Astrocyte (in vitro differentiated cells and primary cell): Measurements from ENCODE around the gene C20orf96. TPM values are rescaled to one million over a fixed set of nuclear protein-coding genes. Genes with fewer than 3 reads are reported as not detected.

Experiments used
- DNase-seq: peaks from one replicate; pipeline ENCODE4 v3.0.0-alpha.2; 2010; ENCODE audit warnings: low read depth
- FAIRE-seq: peaks from 2 replicates; lab custom pipeline; 2011; peaks lifted over from hg19 to GRCh38; lab: Jason Lieb, UNC
- H2AFZ ChIP-seq: 2 replicates; pipeline ENCODE4 v1.6.0; 2012; ENCODE audit warnings: low read depth, low read length, inconsistent platforms
- H3K27ac ChIP-seq: 2 replicates; pipeline ENCODE4 v1.5.1; 2011; ENCODE audit warnings: low read depth, low read length, inconsistent platforms
- H3K27me3 ChIP-seq: 2 replicates; pipeline ENCODE4 v1.6.0; 2011; ENCODE audit warnings: low read length, inconsistent platforms; ENCODE audit not compliant: insufficient read depth
- H3K36me3 ChIP-seq: 2 replicates; pipeline ENCODE4 v1.5.1; 2011; ENCODE audit warnings: low read length, inconsistent platforms; ENCODE audit not compliant: insufficient read depth
- H3K4me1 ChIP-seq: 2 replicates; pipeline ENCODE4 v1.5.1; 2011; ENCODE audit warnings: low read length, inconsistent platforms; ENCODE audit not compliant: insufficient read depth
- H3K4me2 ChIP-seq: 2 replicates; pipeline ENCODE4 v1.6.0; 2012; ENCODE audit warnings: low read length, inconsistent platforms
- H3K4me3 ChIP-seq: 2 replicates; pipeline ENCODE4 v1.5.1; 2011; ENCODE audit warnings: low read depth, mild to moderate bottlenecking, low read length, inconsistent platforms; ENCODE audit not compliant: insufficient read depth
- H3K79me2 ChIP-seq: 2 replicates; pipeline ENCODE4 v1.6.0; 2012; ENCODE audit warnings: mild to moderate bottlenecking, low read length, inconsistent platforms; ENCODE audit not compliant: insufficient read depth
- H3K9ac ChIP-seq: 2 replicates; pipeline ENCODE4 v1.6.0; 2012; ENCODE audit warnings: mild to moderate bottlenecking, low read length, inconsistent platforms
- H3K9me3 ChIP-seq: 2 replicates; pipeline ENCODE4 v1.5.1; 2012; ENCODE audit warnings: low read depth, mild to moderate bottlenecking, low read length, inconsistent platforms; ENCODE audit not compliant: insufficient read depth
- H4K20me1 ChIP-seq: 2 replicates; pipeline ENCODE4 v1.6.0; 2012; ENCODE audit warnings: low read length, inconsistent platforms; ENCODE audit not compliant: insufficient read depth
- H3K27ac Mint-ChIP-seq: one replicate; pipeline ENCODE4 v1.8.0; 2021; ENCODE audit warnings: mild to moderate bottlenecking, mixed read lengths; ENCODE audit not compliant: unreplicated experiment
- H3K27me3 Mint-ChIP-seq: one replicate; pipeline ENCODE4 v1.8.0; 2021; ENCODE audit warnings: low read depth, mixed read lengths; ENCODE audit not compliant: unreplicated experiment
- H3K36me3 Mint-ChIP-seq: one replicate; pipeline ENCODE4 v1.8.0; 2021; ENCODE audit warnings: low read depth, mixed read lengths; ENCODE audit not compliant: unreplicated experiment
- H3K4me1 Mint-ChIP-seq: one replicate; pipeline ENCODE4 v1.8.0; 2021; ENCODE audit warnings: low read depth, mixed read lengths; ENCODE audit not compliant: unreplicated experiment
- H3K4me3 Mint-ChIP-seq: one replicate; pipeline ENCODE4 v1.8.0; 2021; ENCODE audit warnings: mild to moderate bottlenecking, moderate library complexity, mixed read lengths; ENCODE audit not compliant: unreplicated experiment
- H3K9me3 Mint-ChIP-seq: one replicate; pipeline ENCODE4 v1.8.0; 2021; ENCODE audit warnings: mild to moderate bottlenecking, mixed read lengths; ENCODE audit not compliant: unreplicated experiment
- EZH2 ChIP-seq: IDR thresholded peaks from 2 replicates; pipeline ENCODE4 v1.6.1; 2012; ENCODE audit warnings: mild to moderate bottlenecking, low read length, inconsistent platforms; ENCODE audit not compliant: insufficient read depth
- total RNA-seq: library from RNA; stranded (reverse); gene quantifications from 2 replicates; pipeline ENCODE4 v1.2.1, GENCODE V29; 2021
- TF ChIP-seq, protein P1 (sequence below): IDR thresholded peaks from 2 replicates; pipeline ENCODE4 v1.5.1; 2011; ENCODE audit warnings: low read depth, mild to moderate bottlenecking, inconsistent platforms, low read length, moderate library complexity; ENCODE audit not compliant: insufficient read depth

C20orf96 gene
- total RNA-seq, 1 donor from 2014 or later, result 10.7 TPM

DNA sequence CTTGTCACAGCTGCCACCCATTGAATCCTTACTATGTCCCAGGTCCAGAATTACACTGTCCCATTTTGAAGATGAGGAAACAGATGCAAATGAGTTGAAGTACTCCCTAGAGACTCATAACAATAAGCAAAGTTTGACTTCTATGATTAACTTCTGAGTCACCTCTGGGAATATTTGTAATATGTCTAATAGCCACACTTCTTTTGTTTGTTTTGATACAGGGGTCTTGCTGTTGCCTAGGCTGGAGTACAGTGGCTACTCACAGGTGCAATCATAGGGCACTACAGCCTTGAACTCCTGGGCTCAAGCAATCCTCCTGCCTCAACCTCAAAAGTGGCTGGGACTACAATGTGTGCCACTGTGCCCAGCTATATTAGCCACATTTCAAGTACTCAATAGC, 23.4 kb upstream of the C20orf96 start:
- no peak overlapping the region for H2AFZ ChIP-seq
- H3K9me3 ChIP-seq, result no peaks in the 10 kb centered on the region
- no peak overlapping the region for H3K4me3 ChIP-seq
- H3K4me3 Mint-ChIP-seq, result no peak overlapping the region
- no peak for TF ChIP-seq EZH2
- TF ChIP-seq, protein P1, sequence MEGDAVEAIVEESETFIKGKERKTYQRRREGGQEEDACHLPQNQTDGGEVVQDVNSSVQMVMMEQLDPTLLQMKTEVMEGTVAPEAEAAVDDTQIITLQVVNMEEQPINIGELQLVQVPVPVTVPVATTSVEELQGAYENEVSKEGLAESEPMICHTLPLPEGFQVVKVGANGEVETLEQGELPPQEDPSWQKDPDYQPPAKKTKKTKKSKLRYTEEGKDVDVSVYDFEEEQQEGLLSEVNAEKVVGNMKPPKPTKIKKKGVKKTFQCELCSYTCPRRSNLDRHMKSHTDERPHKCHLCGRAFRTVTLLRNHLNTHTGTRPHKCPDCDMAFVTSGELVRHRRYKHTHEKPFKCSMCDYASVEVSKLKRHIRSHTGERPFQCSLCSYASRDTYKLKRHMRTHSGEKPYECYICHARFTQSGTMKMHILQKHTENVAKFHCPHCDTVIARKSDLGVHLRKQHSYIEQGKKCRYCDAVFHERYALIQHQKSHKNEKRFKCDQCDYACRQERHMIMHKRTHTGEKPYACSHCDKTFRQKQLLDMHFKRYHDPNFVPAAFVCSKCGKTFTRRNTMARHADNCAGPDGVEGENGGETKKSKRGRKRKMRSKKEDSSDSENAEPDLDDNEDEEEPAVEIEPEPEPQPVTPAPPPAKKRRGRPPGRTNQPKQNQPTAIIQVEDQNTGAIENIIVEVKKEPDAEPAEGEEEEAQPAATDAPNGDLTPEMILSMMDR, result no peak
- FAIRE-seq, result peak; percentile 39
- no peaks in the 10 kb centered on the region for H3K79me2 ChIP-seq
- no peak overlapping the region for H3K27ac Mint-ChIP-seq
- no peaks in the 10 kb centered on the region for H4K20me1 ChIP-seq
- peak overlapping the region; percentile 5 for H3K4me2 ChIP-seq
- H3K36me3 Mint-ChIP-seq, result peaks cover 3% of the 10 kb centered on the region
- peaks cover 20% of the 10 kb centered on the region for H3K4me1 ChIP-seq
- peaks cover 4% of the 10 kb centered on the region for H3K4me1 Mint-ChIP-seq
- H3K27me3 ChIP-seq, result no peaks in the 10 kb centered on the region
- H3K9ac ChIP-seq, result no peak overlapping the region
- DNase-seq, result peak; percentile 64
- no peaks in the 10 kb centered on the region for H3K36me3 ChIP-seq
- no peaks in the 10 kb centered on the region for H3K9me3 Mint-ChIP-seq
- no peak overlapping the region for H3K27ac ChIP-seq
- no peaks in the 10 kb centered on the region for H3K27me3 Mint-ChIP-seq

DNA sequence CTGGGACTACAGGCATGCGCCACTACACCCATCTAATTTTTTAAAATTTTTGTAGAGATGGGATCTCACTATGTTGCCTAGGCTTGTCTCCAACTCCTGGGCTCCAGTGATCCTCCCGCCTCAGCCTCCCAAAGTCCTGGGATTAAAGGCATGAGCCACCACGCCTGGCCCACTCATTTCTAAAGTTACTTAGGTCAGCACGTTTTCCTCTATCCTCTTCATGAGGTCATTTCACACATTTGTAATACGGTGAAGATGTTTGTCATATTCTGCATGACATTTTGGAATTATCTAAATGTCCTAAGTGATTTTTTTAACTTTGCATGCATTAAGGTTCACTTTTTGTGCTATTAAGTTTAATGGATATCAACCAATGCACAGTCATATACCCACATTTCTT, 22.9 kb upstream of the C20orf96 start:
- Histone ChIP-seq H3K4me1 (peaks cover 21% of the 10 kb centered on the region), H3K36me3 (no peaks in the 10 kb centered on the region), H3K4me2 (peak overlapping the region; percentile 5), H4K20me1 (no peaks in the 10 kb centered on the region), H2AFZ (no peak overlapping the region), H3K79me2 (no peaks in the 10 kb centered on the region), H3K27me3 (no peaks in the 10 kb centered on the region), H3K9me3 (no peaks in the 10 kb centered on the region), H3K27ac (no peak overlapping the region), H3K4me3 (no peak overlapping the region), H3K9ac (no peak overlapping the region)
- Mint-ChIP-seq H3K27ac (no peak overlapping the region), H3K4me1 (peaks cover 8% of the 10 kb centered on the region), H3K27me3 (no peaks in the 10 kb centered on the region), H3K36me3 (peaks cover 3% of the 10 kb centered on the region), H3K4me3 (no peak overlapping the region), H3K9me3 (no peaks in the 10 kb centered on the region)
- DNase-seq (no peak), FAIRE-seq (no peak)
- TF ChIP-seq, protein P1, result no peak
- no peak for TF ChIP-seq EZH2

DNA sequence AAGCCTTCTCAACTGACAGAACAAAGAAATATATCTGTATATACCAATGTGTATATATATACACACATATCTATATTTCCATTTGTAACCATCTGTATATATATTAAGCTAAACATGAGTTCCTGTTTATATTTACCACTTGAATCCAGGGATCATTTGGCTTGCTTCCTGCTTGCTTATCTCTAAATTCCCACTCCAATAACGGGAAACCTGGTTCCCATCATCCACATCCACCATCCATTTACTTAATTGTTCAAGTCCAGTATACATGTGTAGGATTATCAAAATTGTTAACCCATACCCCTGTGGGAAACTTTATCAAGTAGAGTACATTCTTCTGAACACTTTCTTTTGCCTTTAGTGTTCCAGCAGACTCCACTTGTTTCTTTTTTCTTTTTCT, 22.3 kb upstream of the C20orf96 start:
- FAIRE-seq, result no peak
- no peak overlapping the region for H3K27ac ChIP-seq

More for the DNA sequence above, 22.3 kb upstream of the C20orf96 start:
- Histone ChIP-seq H3K9ac (no peak overlapping the region), H3K4me2 (no peak overlapping the region), H3K4me1 (peaks cover 21% of the 10 kb centered on the region), H3K4me3 (no peak overlapping the region), H3K36me3 (no peaks in the 10 kb centered on the region), H3K27me3 (no peaks in the 10 kb centered on the region), H3K9me3 (no peaks in the 10 kb centered on the region), H3K79me2 (no peaks in the 10 kb centered on the region), H4K20me1 (no peaks in the 10 kb centered on the region), H2AFZ (no peak overlapping the region)
- peaks cover 3% of the 10 kb centered on the region for H3K36me3 Mint-ChIP-seq
- no peak overlapping the region for H3K4me3 Mint-ChIP-seq
- H3K27ac Mint-ChIP-seq, result no peak overlapping the region
- H3K4me1 Mint-ChIP-seq, result peaks cover 9% of the 10 kb centered on the region
- no peaks in the 10 kb centered on the region for H3K9me3 Mint-ChIP-seq
- no peaks in the 10 kb centered on the region for H3K27me3 Mint-ChIP-seq
- no peak for DNase-seq
- TF ChIP-seq EZH2, result no peak
- TF ChIP-seq, protein P1, result no peak
